Kasumi-1 (cell line): ENCODE data around the gene BARX1.
A peak's percentile ranks its signal among the peaks of the same experiment; 100 is the strongest.
"Not testable (repeated sequence)": the region's sequence is repeated elsewhere in the genome, so short reads cannot be mapped to it uniquely, and the experiment has no call there.

Experiments used
- DNase-seq, 2 experiments: peaks; one replicate each; lab custom pipeline; 2025; lab: John Stamatoyannopoulos, UW

Gene BARX1, protein sequence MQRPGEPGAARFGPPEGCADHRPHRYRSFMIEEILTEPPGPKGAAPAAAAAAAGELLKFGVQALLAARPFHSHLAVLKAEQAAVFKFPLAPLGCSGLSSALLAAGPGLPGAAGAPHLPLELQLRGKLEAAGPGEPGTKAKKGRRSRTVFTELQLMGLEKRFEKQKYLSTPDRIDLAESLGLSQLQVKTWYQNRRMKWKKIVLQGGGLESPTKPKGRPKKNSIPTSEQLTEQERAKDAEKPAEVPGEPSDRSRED

GRCh38 chr9:93955111-93955980 lies at the start of gene BARX1:
BARX1 (minus strand) TSS chr9:93955355; CDS start chr9:93955146, 209 bp downstream.
- DNase-seq: no peak

GRCh38 chr9:94002316-94003140 lies 47.4 kb upstream of the BARX1 start:
- DNase-seq: peak; percentile 68 to 91

DNA sequence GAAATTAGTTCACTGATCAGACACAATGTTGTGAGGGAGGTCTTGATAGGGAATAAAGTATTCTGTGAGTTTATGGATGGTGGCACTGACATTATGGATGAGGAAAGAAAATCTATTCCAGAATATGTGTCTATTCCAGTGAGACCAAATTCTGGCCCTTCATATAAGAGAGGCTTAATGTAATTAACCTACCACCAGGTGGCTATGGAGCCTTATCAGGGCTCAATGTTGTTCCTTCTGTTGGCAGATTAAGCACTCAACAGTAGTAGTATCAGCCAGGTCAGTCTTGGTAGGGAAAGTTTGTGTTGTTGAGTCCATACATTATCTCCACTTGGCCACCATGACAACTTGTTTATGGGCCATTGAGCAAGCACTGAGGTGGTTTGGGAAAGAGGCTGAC lies 41.7 kb upstream of the BARX1 start:
- DNase-seq: no peak

GRCh38 chr9:93996367-93996766 lies 41.2 kb upstream of the BARX1 start:
- no peak for DNase-seq

DNA sequence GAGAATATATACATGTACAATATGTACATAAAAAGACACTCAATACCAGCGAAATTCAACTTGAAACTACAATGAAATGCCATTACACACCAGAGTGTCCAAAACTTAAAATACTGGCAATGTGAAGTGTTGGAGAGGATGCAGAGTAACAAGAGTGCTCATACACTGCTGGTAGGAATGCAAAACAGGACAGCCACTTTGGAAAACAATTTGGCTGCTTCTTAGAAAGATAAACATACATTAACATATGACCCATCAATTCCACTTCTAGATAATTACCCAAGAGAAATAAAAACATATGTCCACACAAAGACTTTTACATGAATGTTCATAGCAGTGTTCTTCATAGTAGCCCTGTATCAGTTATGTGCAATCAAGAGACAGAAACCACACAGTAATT lies 39.4 kb upstream of the BARX1 start:
- DNase-seq: no peak

- DNase-seq: no peak
These were observed 39.0 kb upstream of the BARX1 start for GRCh38 chr9:93994132-93994531.

- DNase-seq: no peak
These were observed 37.7 kb upstream of the BARX1 start for GRCh38 chr9:93992830-93993229.

DNA sequence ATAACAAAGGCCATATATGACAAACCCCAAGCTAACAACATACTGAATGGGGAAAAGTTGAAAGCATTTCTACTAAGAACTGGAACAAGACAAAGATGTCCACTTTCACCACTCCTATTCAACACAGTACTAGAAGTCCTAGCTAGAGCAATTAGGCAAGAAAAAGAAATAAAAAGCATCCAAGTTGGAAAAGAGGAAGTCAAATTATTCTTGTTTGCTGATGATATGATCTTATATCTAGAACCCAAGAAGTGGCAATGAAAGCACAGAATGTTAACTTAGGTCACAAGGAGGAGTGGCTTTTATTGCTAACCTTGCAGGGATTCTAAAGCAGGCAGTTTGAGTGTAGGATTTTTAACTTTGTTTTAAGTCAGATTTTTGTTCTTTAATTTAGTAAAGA lies 35.3 kb upstream of the BARX1 start:
- no peak for DNase-seq

GRCh38 chr9:93988056-93988455 lies 32.9 kb upstream of the BARX1 start:
- no peak for DNase-seq

GRCh38 chr9:93984860-93985259 lies 29.7 kb upstream of the BARX1 start:
- DNase-seq: no peak

DNA sequence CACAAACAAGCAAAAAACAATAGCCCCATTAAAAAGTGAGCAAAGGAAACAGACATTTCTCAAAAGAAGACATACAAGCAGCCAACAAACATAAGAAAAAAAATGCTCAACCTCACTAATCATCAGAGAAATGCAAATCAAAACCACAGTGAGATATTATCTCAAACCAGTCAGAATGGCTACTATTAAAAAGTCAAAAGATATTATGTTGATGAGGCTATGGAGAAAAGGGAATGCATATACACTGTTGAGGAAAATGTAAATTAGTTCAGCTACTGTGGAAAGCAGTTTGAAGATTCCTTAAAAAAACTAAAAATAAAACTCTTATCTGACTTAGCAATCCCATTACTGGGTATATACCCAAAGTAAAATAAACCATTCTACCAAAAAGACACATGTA lies 28.7 kb upstream of the BARX1 start:
- no peak for DNase-seq

- DNase-seq: no peak
These were observed 24.6 kb upstream of the BARX1 start for GRCh38 chr9:93979721-93980120.

DNA sequence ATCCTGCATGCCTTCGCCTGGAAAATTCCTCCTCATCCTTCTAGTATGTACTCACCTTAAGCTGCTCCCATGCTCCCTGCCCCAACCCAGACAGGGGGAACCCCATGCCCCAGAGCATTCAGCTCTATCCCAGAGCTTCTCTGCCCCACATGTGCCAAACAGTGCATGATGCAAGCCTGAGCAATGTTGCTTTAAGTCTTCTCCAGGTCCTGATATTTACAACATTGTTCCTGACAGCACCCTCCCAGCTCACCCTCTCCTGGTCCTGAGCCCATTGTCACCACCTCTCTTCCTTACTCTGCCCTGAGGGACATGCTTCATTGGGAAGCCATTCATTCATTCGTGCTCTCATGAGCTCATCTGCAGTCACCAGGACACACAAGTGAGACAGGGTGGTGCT lies 23.4 kb upstream of the BARX1 start:
- DNase-seq: no peak

GRCh38 chr9:93976973-93977372 lies 21.8 kb upstream of the BARX1 start:
- DNase-seq: no peak

- DNase-seq: no peak
These were observed 20.9 kb upstream of the BARX1 start for GRCh38 chr9:93976081-93976480.

DNA sequence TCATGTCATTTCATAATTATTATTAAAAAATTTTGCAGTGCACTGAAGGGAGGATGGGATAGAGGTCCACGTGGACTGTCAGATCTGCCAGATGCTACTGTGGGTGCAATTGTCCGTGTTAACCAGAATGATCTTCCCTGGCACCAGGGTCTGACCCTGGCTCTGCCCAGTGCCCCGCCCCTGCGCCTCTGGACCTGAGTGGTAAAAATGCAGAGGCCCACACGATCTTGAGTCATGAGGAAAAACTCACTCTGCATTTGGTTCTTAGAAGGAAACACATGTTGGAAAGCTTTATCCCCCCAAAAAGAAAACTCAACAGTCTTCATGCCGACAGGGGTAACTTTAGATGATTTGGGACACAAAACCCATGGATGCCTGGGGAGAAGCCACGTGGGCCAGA lies 20.1 kb upstream of the BARX1 start:
- DNase-seq: no peak

DNA sequence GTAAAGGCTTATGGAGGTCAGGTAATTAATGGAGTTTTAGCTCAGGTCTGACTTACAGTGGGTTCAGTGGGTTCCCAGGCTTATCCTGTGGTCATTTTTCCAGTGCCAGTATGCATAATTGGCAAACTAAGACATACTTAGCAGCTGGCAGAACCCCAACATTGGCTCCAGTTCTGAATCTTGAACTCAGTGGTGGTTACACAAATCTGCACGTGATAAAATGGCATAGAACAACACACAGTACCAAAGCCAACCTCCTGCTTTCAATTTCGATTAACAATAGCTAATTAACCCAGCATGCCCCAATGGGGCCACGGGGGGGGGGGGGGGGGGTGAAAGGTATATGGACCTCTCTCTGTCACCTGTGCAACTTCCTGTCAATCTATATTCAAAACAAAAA lies 19.0 kb upstream of the BARX1 start:
- DNase-seq: no peak

DNA sequence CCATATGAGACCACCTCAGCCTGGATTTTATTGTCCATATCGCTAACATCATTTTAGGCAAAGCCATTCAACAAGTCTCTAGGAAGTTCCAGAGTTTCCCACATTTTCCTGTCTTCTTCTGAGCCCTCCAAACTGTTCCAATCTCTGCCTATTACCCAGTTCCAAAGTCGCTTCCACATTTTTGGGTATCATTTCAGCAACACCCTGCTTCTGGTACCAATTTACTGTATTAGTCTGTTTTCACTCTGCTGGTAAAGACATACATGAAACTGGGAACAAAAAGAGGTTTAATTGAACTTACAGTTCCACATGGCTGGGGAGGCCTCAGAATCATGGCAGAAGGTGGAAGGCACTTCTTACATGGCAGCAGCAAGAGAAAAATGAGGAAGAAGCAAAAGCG lies 17.5 kb upstream of the BARX1 start:
- not testable (repeated sequence) for DNase-seq

DNA sequence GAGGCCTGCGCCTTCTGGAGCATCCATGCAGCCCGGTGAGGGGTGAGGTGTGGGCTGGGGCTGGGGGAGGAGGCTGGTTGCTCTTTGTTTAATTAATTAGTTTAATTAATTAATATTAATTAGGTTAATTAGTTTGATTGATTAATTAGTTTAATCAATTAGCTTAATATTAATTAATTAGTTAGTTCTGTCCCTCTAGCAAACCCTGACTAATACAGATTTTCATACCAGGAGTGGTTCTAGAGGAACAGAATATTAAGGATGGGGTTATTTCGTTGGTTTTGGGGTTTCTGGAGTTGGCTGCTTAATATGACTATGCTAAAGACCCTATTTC lies 14.1 kb upstream of the BARX1 start:
- no peak for DNase-seq

GRCh38 chr9:93968451-93969327 lies 13.5 kb upstream of the BARX1 start:
- no peak for DNase-seq

- DNase-seq: no peak
These were observed 12.1 kb upstream of the BARX1 start for GRCh38 chr9:93967020-93967803.
